SK-N-SH treated with all-trans-retinoic acid at 6 μM for 48 hours (cell line): ENCODE data around the gene ASB6.

ENCODE experiments used
- ISL1 ChIP-seq: fragments of 250-450 bp; sonication (Bioruptor Pico); IDR thresholded peaks from 2 replicates; pipeline ENCODE4 v2.1.2; 2022; ENCODE audit warnings: mild to moderate bottlenecking, moderate library complexity
- OSR1 ChIP-seq: fragments of 250-450 bp; sonication (Bioruptor Pico); IDR thresholded peaks from 2 replicates; pipeline ENCODE4 v1.8.0; 2022; ENCODE audit warnings: moderate library complexity, mild to moderate bottlenecking, inconsistent platforms
- RARB ChIP-seq: fragments of 250-450 bp; sonication (Bioruptor Pico); IDR thresholded peaks from 2 replicates; pipeline ENCODE4 v1.8.0; 2021; ENCODE audit warnings: mild to moderate bottlenecking, moderate library complexity
- ZFP3 ChIP-seq: fragments of 250-450 bp; sonication (Bioruptor Pico); IDR thresholded peaks from 2 replicates; pipeline ENCODE4 v1.5.0; 2020; ENCODE audit warnings: mild to moderate bottlenecking, moderate library complexity
- ZFP30 ChIP-seq: fragments of 450-650 bp; formaldehyde crosslinking; IDR thresholded peaks from 2 replicates; pipeline ENCODE4 v1.5.0; 2022; ENCODE audit warnings: mild to moderate bottlenecking, moderate library complexity
- ZNF70 ChIP-seq: fragments of 450-650 bp; formaldehyde crosslinking; IDR thresholded peaks from 2 replicates; pipeline ENCODE4 v1.5.0; 2020; ENCODE audit warnings: mild to moderate bottlenecking, moderate library complexity

- TF ChIP-seq ZFP30 (no peak), OSR1 (CRISPR knock-in tag) (no peak), ZFP3 (CRISPR knock-in tag) (no peak), RARB (CRISPR knock-in tag) (no peak), ZNF70 (CRISPR knock-in tag) (no peak), ISL1 (CRISPR knock-in tag) (no peak)
Measured at GRCh38 chr9:129631674-129632129, 10.2 kb downstream of the ASB6 start.
